Measurements from ENCODE around the gene RADIL. TPM values are rescaled to one million over a fixed set of nuclear protein-coding genes. Genes with fewer than 3 reads are reported as not detected.

The RADIL gene
- total and polyA plus RNA-seq, 8 donors, result 1.2 to 21.6 (median 3.0) TPM; not detected in 1

DNA sequence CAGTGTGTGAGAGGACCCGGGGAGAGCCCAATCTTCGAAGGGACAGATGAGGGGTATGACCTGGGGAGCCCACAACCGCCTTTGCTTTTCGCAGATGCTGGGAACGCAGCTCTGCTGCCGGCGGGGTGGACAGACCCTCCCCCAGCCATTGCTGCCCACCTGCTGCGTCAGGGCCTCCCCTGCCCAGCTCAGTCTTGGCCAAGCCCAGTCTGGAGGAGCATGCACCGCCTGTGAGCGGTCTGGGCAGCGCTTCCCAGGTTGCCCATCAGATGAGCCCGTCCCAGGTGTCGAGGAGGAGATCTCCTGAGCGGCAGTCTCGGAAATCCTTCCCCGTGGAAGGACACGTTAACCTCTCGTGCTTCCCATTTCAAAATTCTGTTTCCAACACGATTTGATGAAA, 125.4 kb downstream of the RADIL start:
- TF ChIP-seq POLR2A (IDR thresholded peaks at IDR 0.05) (no peak), POLR2AphosphoS5 (IDR thresholded peaks at IDR 0.05) (no peak), EP300 (IDR thresholded peaks at IDR 0.05) (no peak)
- TF ChIP-seq, protein P1, sequence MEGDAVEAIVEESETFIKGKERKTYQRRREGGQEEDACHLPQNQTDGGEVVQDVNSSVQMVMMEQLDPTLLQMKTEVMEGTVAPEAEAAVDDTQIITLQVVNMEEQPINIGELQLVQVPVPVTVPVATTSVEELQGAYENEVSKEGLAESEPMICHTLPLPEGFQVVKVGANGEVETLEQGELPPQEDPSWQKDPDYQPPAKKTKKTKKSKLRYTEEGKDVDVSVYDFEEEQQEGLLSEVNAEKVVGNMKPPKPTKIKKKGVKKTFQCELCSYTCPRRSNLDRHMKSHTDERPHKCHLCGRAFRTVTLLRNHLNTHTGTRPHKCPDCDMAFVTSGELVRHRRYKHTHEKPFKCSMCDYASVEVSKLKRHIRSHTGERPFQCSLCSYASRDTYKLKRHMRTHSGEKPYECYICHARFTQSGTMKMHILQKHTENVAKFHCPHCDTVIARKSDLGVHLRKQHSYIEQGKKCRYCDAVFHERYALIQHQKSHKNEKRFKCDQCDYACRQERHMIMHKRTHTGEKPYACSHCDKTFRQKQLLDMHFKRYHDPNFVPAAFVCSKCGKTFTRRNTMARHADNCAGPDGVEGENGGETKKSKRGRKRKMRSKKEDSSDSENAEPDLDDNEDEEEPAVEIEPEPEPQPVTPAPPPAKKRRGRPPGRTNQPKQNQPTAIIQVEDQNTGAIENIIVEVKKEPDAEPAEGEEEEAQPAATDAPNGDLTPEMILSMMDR (IDR thresholded peaks at IDR 0.05), result no peak
- intact Hi-C loops (cut with DNase I; ENCODE audit: low total_unique reads), result no loop called here
- no peaks in the 10 kb centered on the region for H3K27me3 ChIP-seq
- no peak overlapping the region for H3K27ac ChIP-seq
- no peak for DNase-seq
- peaks cover 83 to 91% (median 89%) of the 10 kb centered on the region in 4 donors for H3K36me3 ChIP-seq
- H3K9me3 ChIP-seq, result no peaks in the 10 kb centered on the region
- peaks cover 9 to 16% (median 12%) of the 10 kb centered on the region in 4 donors for H3K4me1 ChIP-seq
- H3K4me3 ChIP-seq, result no peak overlapping the region
- WGBS, 5 donors, result 89 to 97% (median 96%) methylated on average over 16 to 19 of the region's 19 CpGs

DNA sequence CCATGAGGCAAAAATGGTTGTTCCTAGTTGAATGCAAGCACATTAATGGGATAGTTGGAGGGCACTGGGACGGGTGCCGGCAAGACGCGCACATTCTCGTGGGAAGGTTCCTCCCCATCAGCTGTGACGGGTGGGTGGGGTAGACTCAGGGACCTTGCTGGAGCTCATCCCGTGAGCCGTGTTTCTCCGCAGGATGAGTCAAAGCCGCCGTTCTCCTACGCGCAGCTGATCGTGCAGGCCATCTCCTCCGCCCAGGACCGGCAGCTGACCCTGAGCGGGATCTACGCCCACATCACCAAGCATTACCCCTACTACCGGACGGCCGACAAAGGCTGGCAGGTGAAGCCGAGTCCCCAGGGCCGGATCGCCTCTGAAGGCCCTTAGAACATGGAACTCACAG, 128.5 kb downstream of the RADIL start:
- 90 to 97% (median 95%) methylated on average over 15 to 24 of the region's 24 CpGs for WGBS, 5 donors
- Histone ChIP-seq H3K4me3 (no peak overlapping the region), H3K36me3 (peaks cover 53 to 76% (median 72%) of the 10 kb centered on the region in 4 donors), H3K27ac (no peak overlapping the region), H3K9me3 (no peaks in the 10 kb centered on the region), H3K4me1 (peaks cover 9 to 33% (median 23%) of the 10 kb centered on the region in 4 donors), H3K27me3 (no peaks in the 10 kb centered on the region)
- DNase-seq, result no peak
- intact Hi-C loops (cut with DNase I; ENCODE audit: low total_unique reads), result no loop called here
- TF ChIP-seq POLR2AphosphoS5 (IDR thresholded peaks at IDR 0.05), result no peak
- TF ChIP-seq POLR2A (IDR thresholded peaks at IDR 0.05), result no peak
- no peak for TF ChIP-seq EP300 (IDR thresholded peaks at IDR 0.05)
- TF ChIP-seq, protein P1 (IDR thresholded peaks at IDR 0.05), result no peak

DNA sequence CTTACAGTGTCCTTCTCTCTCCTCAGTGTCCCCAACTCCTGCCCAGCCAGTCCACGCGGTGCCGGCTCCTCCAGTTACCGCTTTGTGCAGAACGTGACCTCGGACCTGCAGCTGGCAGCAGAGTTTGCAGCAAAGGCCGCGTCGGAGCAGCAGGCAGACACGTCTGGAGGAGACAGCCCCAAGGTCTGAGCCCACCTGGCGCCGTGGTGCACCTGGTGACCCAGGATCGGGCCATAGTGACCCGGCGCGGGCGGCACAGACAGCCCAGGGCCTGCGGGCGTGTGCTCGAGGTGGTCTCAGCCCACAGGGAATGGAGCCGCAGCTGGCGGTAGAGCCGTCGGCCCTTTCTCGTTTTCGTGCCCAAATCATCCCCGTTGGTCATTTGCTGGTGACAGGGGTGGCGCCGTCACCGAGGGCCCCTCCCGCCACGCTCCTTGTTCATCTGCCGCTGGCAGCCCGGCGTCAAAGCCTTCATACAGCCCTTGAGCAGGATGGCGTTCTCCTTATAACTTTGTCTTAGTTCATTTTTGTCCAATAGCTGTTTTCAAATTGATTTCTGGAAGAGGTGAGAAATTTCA, 129.0 kb downstream of the RADIL start:
- H3K4me1 ChIP-seq, result peaks cover 9 to 33% (median 23%) of the 10 kb centered on the region in 4 donors
- no peak overlapping the region for H3K4me3 ChIP-seq
- TF ChIP-seq, protein P1 (IDR thresholded peaks at IDR 0.05), result no peak
- TF ChIP-seq POLR2A (IDR thresholded peaks at IDR 0.05), result no peak
- TF ChIP-seq POLR2AphosphoS5 (IDR thresholded peaks at IDR 0.05), result no peak
- no peak for TF ChIP-seq EP300 (IDR thresholded peaks at IDR 0.05)
- H3K36me3 ChIP-seq, result peaks cover 47 to 75% (median 70%) of the 10 kb centered on the region in 4 donors
- DNase-seq, result no peak
- intact Hi-C loops (cut with DNase I; ENCODE audit: low total_unique reads), result loop anchor here (5.0 kb wide), 1 partner anchor 72 kb away; the partner anchor contains the start of gene FOXK1
- no peaks in the 10 kb centered on the region for H3K9me3 ChIP-seq
- H3K27me3 ChIP-seq, result no peaks in the 10 kb centered on the region
- H3K27ac ChIP-seq, result peak overlapping the region in 1 of 5 donors; percentile 42
- 90 to 95% (median 93%) methylated on average over 21 to 36 of the region's 36 CpGs for WGBS, 5 donors

DNA sequence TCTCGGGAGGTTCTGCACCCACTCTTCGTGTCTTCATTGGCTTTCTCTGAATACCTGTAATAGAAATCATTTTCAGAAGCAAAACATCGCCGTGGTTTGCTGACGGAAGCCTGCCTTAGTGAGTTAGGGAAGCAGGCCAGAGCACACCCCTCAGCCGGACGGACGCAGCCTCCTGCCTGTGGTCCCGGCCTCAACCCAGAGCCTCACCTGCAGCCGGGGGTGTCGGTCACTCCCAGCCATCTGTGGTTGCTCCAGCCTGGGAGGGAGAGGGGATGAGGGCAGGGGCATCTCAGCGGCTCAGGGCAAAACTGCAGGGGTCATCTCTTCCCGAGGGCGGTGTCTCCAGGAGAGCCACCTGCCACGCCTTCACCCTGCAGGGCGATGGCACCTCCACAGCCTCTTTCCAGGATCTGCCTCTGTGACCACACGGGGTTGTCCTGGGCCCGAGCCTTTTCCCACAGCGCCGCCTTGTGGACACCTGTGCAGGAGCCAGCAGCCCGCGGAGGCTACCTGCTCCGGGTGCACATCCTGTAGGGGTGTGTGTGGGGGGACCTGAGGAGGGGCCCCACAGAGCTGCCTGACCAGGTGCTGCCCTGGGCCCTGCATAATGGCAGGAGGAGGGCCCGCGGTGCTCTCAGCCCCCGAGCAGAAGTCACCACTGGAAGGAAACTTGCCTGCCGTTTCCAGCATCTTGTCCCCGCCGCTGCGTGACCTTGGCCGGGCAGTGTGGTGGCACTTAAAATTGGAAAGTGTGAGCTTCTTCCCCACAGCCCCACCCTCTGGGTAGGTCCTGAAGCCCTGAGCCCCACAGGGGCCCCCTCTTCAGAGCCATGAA, 129.7 kb downstream of the RADIL start:
- H3K4me1 ChIP-seq, result peaks cover 9 to 37% (median 25%) of the 10 kb centered on the region in 4 donors
- H3K36me3 ChIP-seq, result peaks cover 40 to 69% (median 65%) of the 10 kb centered on the region in 4 donors
- peak in 1 of 3 donors; percentile 48 for TF ChIP-seq POLR2AphosphoS5 (IDR thresholded peaks at IDR 0.05)
- no peak for TF ChIP-seq EP300 (IDR thresholded peaks at IDR 0.05)
- TF ChIP-seq, protein P1 (IDR thresholded peaks at IDR 0.05), result peak in 6 of 7 experiments; percentile 42 to 92 (median 88)
- TF ChIP-seq POLR2A (IDR thresholded peaks at IDR 0.05), result no peak
- no peak overlapping the region for H3K4me3 ChIP-seq
- H3K27me3 ChIP-seq, result no peaks in the 10 kb centered on the region
- intact Hi-C loops (cut with DNase I; ENCODE audit: low total_unique reads), result loop anchor here (5.0 kb wide), 1 partner anchor 72 kb away; the partner anchor contains the start of gene FOXK1
- WGBS, 5 donors, result 45 to 64% (median 53%) methylated on average over 18 to 31 of the region's 31 CpGs
- peak overlapping the region in 1 of 5 donors; percentile 42 for H3K27ac ChIP-seq
- peak; percentile 88 to 91 for DNase-seq
- H3K9me3 ChIP-seq, result no peaks in the 10 kb centered on the region

Measured in stomach (tissue), 9 donors.